Measurements from ENCODE around the gene TMPRSS3.

Gene TMPRSS3

GRCh38 chr21:42378418-42378817 lies 17.4 kb downstream of the TMPRSS3 start:
- no peak for FAIRE-seq
- TF ChIP-seq CTCF (IDR thresholded peaks at IDR 0.05; ENCODE audit: insufficient read depth, missing control alignments): no peak
- no peak for DNase-seq (ENCODE audit: insufficient read length, low spot score)

- FAIRE-seq (no peak), DNase-seq (ENCODE audit: insufficient read length, low spot score) (no peak)
- no peak for TF ChIP-seq CTCF (IDR thresholded peaks at IDR 0.05; ENCODE audit: insufficient read depth, missing control alignments)
Measured at GRCh38 chr21:42377951-42378340, 17.9 kb downstream of the TMPRSS3 start.

GRCh38 chr21:42377211-42377950 lies 18.5 kb downstream of the TMPRSS3 start:
- TF ChIP-seq CTCF (IDR thresholded peaks at IDR 0.05; ENCODE audit: insufficient read depth, missing control alignments): no peak
- FAIRE-seq: no peak
- no peak for DNase-seq (ENCODE audit: insufficient read length, low spot score)

- DNase-seq (ENCODE audit: insufficient read length, low spot score): no peak
- no peak for TF ChIP-seq CTCF (IDR thresholded peaks at IDR 0.05; ENCODE audit: insufficient read depth, missing control alignments)
- FAIRE-seq: no peak
Measured at GRCh38 chr21:42376338-42376982, 19.4 kb downstream of the TMPRSS3 start.

GRCh38 chr21:42375966-42376337 lies 19.9 kb downstream of the TMPRSS3 start:
- FAIRE-seq (no peak), DNase-seq (ENCODE audit: insufficient read length, low spot score) (no peak)
- no peak for TF ChIP-seq CTCF (IDR thresholded peaks at IDR 0.05; ENCODE audit: insufficient read depth, missing control alignments)

- FAIRE-seq: no peak
Measured at GRCh38 chr21:42375506-42375905, 20.3 kb downstream of the TMPRSS3 start.

More at GRCh38 chr21:42375506-42375905, 20.3 kb downstream of the TMPRSS3 start:
- no peak for TF ChIP-seq CTCF (IDR thresholded peaks at IDR 0.05; ENCODE audit: insufficient read depth, missing control alignments)
- no peak for DNase-seq (ENCODE audit: insufficient read length, low spot score)
